Thymus (tissue), 11 donors: ENCODE results near the gene CIB4. TPM values are rescaled to one million over a fixed set of nuclear protein-coding genes. Genes with fewer than 3 reads are reported as not detected.

ENCODE experiments used
- DNase-seq, 9 donors: peaks; one replicate each; pipeline ENCODE4 v3.0.0-alpha.2; 2013; ENCODE audit warnings: low spot score in 9 of 9, low read depth in 6 of 9, missing footprints in 1 of 9
- H3K27ac ChIP-seq, 2 donors: one replicate each; pipeline ENCODE4 v1.5.1; 2013; ENCODE audit warnings: control low read depth in 1 of 2, low read depth in 1 of 2, low read length in 1 of 2, mild to moderate bottlenecking in 1 of 2, moderate library complexity in 1 of 2
- H3K27me3 ChIP-seq, 2 donors: one replicate each; pipeline ENCODE4 v1.5.1; 2013; ENCODE audit warnings: low read length in 1 of 2; ENCODE audit not compliant: control insufficient read depth in 2 of 2, insufficient read depth in 1 of 2
- H3K36me3 ChIP-seq, 2 donors: one replicate each; pipeline ENCODE4 v1.5.1; 2013; ENCODE audit warnings: low read length in 1 of 2, mild to moderate bottlenecking in 1 of 2, moderate library complexity in 1 of 2; ENCODE audit not compliant: control insufficient read depth in 2 of 2, insufficient read depth in 2 of 2
- H3K4me1 ChIP-seq, 2 donors: one replicate each; pipeline ENCODE4 v1.5.1; 2013; ENCODE audit warnings: low read length in 2 of 2; ENCODE audit not compliant: control insufficient read depth in 2 of 2, insufficient read depth in 2 of 2
- H3K4me3 ChIP-seq, 2 donors: one replicate each; pipeline ENCODE4 v1.5.1; 2013; ENCODE audit warnings: low read length in 2 of 2, control low read depth in 1 of 2, mild to moderate bottlenecking in 1 of 2
- H3K9me3 ChIP-seq, 2 donors: one replicate each; pipeline ENCODE4 v1.5.1; 2013; ENCODE audit warnings: low read length in 1 of 2, mild to moderate bottlenecking in 1 of 2; ENCODE audit not compliant: control insufficient read depth in 2 of 2, insufficient read depth in 1 of 2
- whole genome bisulfite sequencing: extraction: QIAGEN DNeasy Blood & Tissue Kit; methylation state at CpG from one replicate; pipeline ENCODE4 v1.1.7; 2013; 5-methylcytosine and 5-hydroxymethylcytosine counted together
- polyA plus RNA-seq: library from polyadenylated mRNA; stranded (reverse); fragments of 200-250 nt; gene quantifications from one replicate; pipeline ENCODE4 v1.2.3, GENCODE V29; 2013
- total RNA-seq: library from RNA; stranded (reverse); fragments of 120-200 nt; gene quantifications from one replicate; pipeline ENCODE4 v1.2.4, GENCODE V29; 2013
- donor health status: healthy.

The CIB4 gene
- total and polyA plus RNA-seq, 2 donors: 0.19 TPM; not detected in 1

DNA sequence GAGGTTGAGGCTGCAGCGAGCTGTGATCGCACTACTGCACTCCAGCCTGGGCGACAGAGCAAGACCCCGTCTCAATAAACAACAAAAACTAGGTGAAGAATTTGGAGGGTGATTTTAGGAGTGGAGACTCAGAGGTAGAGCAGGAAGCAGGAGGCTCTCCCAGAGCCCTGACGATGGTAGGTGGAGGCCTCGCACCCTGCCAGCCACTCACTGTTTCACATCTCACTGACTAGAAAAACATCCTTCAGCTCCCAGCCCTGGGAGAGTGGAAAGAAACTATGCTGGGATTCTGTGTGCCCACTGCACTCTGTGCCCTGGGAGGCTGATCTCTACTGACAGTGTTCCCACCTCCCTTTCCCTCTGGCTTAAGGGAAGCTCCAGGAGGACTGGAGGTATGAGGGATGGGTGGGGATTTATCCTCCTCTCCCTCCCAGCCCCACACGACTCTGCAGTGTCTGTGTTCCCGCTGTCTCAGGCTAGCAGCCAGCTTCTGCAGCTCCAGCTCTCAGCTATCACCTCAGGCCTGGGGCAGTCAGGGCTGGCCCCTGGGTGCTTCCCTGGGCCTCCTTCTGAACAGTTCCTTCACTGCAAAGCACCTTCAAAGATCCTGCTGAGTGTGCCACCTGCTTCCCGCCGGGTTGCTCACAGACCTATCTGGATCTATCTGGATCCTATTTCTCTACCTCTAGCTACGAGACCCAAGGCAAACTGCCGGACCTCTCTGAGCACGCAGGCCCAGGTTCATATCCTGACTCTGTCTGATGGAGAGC is 9.6 kb downstream of the CIB4 start:
- Histone ChIP-seq H3K9me3 (peaks cover 0 to 10% of the 10 kb centered on the region in 2 donors), H3K4me1 (no peaks in the 10 kb centered on the region), H3K27me3 (peaks cover 0 to 25% of the 10 kb centered on the region in 2 donors), H3K36me3 (no peaks in the 10 kb centered on the region), H3K4me3 (no peak overlapping the region), H3K27ac (no peak overlapping the region)
- 97% methylated on average over 13 of the region's 13 CpGs for WGBS
- no peak for DNase-seq

GRCh38 chr2:26630669-26631360 is 10.4 kb downstream of the CIB4 start:
- Histone ChIP-seq H3K4me3 (no peak overlapping the region), H3K4me1 (no peaks in the 10 kb centered on the region), H3K9me3 (peaks cover 0 to 10% of the 10 kb centered on the region in 2 donors), H3K27ac (no peak overlapping the region), H3K36me3 (no peaks in the 10 kb centered on the region), H3K27me3 (peaks cover 0 to 25% of the 10 kb centered on the region in 2 donors)
- 86% methylated on average over 10 of the region's 10 CpGs for WGBS
- DNase-seq: no peak

- Histone ChIP-seq H3K27ac (no peak overlapping the region), H3K27me3 (peaks cover 0 to 25% of the 10 kb centered on the region in 2 donors), H3K4me1 (no peaks in the 10 kb centered on the region), H3K36me3 (no peaks in the 10 kb centered on the region), H3K4me3 (no peak overlapping the region), H3K9me3 (peaks cover 0 to 8% of the 10 kb centered on the region in 2 donors)
- whole genome bisulfite sequencing: 93% methylated on average over 4 of the region's 4 CpGs
- no peak for DNase-seq
These were observed 10.9 kb downstream of the CIB4 start for GRCh38 chr2:26630235-26630634.

DNA sequence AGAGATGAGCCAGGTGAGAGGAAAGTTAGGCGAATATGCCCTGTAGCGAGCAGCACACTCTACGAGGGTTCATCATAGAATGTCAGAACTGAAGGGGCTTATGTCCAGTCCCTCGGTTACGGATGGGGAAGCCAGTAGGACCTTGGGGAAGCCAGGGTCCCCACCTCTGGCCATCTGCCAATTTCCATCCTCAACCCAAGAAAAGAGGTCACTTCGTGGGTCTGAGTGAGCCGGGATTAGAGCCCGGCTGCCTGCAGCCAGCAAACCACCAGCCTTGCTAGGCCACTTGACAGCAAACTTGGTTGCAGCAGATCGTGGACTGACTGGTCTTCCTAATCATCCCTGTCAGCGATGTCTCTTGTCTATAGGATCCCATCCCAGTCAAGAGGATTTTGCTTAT is 11.4 kb downstream of the CIB4 start:
- Histone ChIP-seq H3K27ac (no peak overlapping the region), H3K4me1 (no peaks in the 10 kb centered on the region), H3K9me3 (peaks cover 0 to 3% of the 10 kb centered on the region in 2 donors), H3K36me3 (no peaks in the 10 kb centered on the region), H3K27me3 (peaks cover 0 to 24% of the 10 kb centered on the region in 2 donors), H3K4me3 (no peak overlapping the region)
- WGBS: 95% methylated on average over 10 of the region's 10 CpGs
- DNase-seq: no peak

- no peaks in the 10 kb centered on the region for H3K4me1 ChIP-seq
- no peaks in the 10 kb centered on the region for H3K36me3 ChIP-seq
- H3K27me3 ChIP-seq: peaks cover 0 to 21% of the 10 kb centered on the region in 2 donors
- 95% methylated on average over 5 of the region's 5 CpGs for WGBS
- no peak overlapping the region for H3K27ac ChIP-seq
- H3K4me3 ChIP-seq: no peak overlapping the region
- H3K9me3 ChIP-seq: no peaks in the 10 kb centered on the region
- DNase-seq: no peak
These were observed 11.9 kb downstream of the CIB4 start for GRCh38 chr2:26629346-26629630.

DNA sequence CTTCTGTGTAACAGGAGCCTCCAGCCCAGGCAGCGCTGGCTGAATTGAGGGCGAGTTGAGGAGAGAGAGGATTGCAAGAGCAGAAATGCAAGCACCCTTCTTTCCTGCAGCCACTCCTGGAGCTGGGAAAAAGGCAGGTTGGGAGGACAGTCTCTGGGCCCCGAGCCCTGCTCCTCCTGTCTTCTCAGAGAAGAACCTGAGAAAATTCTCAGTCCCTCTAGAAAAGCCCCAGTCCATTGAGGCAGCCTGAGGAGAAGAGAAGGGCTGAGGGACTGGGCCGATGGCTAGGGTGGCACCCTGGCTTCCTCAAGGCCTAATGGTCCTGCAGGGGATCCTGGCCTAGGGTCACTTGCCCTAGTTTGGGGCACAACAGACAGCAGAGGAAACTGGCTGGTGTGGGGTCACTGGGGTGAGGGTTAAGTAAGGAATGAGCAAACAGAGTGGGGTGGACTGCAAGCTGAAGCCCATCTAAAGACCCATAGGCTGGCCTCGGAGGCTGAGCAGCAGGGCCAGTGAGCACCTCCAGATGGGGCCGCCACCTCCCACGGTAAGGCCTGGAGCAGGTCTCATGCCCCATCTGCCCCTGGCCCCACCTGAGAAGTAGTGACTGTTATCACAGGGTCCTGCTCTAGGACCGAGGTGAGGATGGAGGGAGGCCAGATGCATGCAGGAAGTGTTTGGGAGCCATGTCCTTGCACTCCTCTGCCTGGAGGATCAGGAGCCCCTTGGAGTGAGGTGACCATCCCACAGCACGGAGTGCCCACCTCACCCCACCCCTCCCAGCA is 12.4 kb downstream of the CIB4 start:
- no peak for DNase-seq
- H3K4me3 ChIP-seq: no peak overlapping the region
- H3K36me3 ChIP-seq: no peaks in the 10 kb centered on the region
- H3K4me1 ChIP-seq: no peaks in the 10 kb centered on the region
- WGBS: 93% methylated on average over 9 of the region's 9 CpGs
- H3K27ac ChIP-seq: no peak overlapping the region
- H3K27me3 ChIP-seq: peaks cover 0 to 21% of the 10 kb centered on the region in 2 donors
- no peaks in the 10 kb centered on the region for H3K9me3 ChIP-seq

- peaks cover 0 to 14% of the 10 kb centered on the region in 2 donors for H3K27me3 ChIP-seq
- 90% methylated on average over 10 of the region's 10 CpGs for WGBS
These were observed 13.6 kb downstream of the CIB4 start for GRCh38 chr2:26627350-26628105.

DNA sequence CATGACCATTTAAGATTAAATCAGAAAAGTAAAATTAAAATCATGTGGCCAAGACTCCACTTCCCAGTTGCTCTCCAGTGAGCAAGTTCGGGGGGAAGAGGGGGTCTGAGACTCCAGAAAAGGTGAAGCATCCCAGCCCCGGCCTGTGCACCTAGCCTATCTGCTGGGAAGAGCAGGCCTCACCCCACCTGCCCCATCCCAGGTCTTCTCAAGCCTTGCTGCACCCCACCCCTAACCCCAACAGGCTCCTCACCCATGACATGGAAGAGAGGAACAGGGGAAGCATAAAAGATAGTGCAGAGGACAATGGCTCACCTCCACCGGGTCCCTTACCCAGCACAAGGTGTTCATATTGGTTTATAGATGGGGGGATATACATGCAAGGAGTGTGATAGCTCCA is 14.6 kb downstream of the CIB4 start:
- Histone ChIP-seq H3K9me3 (no peaks in the 10 kb centered on the region), H3K4me3 (no peak overlapping the region), H3K4me1 (no peaks in the 10 kb centered on the region), H3K36me3 (no peaks in the 10 kb centered on the region), H3K27me3 (peaks cover 0 to 6% of the 10 kb centered on the region in 2 donors), H3K27ac (no peak overlapping the region)
- 96% methylated on average over 3 of the region's 3 CpGs for WGBS
- DNase-seq: no peak

More at GRCh38 chr2:26627350-26628105, 13.6 kb downstream of the CIB4 start:
- Histone ChIP-seq H3K9me3 (no peaks in the 10 kb centered on the region), H3K27ac (no peak overlapping the region), H3K4me3 (no peak overlapping the region), H3K4me1 (no peaks in the 10 kb centered on the region), H3K36me3 (no peaks in the 10 kb centered on the region)
- no peak for DNase-seq
